NCI-H1105 treated with DMSO at 0.1 percent for 48 hours (cell line): Measurements from ENCODE around the gene SAFB.
"Not testable (repeated sequence)": the region's sequence is repeated elsewhere in the genome, so short reads cannot be mapped to it uniquely, and the experiment has no call there.

Experiments
- DNase-seq: peaks from one replicate; lab custom pipeline; 2025; lab: John Stamatoyannopoulos, UW

SAFB gene

DNA sequence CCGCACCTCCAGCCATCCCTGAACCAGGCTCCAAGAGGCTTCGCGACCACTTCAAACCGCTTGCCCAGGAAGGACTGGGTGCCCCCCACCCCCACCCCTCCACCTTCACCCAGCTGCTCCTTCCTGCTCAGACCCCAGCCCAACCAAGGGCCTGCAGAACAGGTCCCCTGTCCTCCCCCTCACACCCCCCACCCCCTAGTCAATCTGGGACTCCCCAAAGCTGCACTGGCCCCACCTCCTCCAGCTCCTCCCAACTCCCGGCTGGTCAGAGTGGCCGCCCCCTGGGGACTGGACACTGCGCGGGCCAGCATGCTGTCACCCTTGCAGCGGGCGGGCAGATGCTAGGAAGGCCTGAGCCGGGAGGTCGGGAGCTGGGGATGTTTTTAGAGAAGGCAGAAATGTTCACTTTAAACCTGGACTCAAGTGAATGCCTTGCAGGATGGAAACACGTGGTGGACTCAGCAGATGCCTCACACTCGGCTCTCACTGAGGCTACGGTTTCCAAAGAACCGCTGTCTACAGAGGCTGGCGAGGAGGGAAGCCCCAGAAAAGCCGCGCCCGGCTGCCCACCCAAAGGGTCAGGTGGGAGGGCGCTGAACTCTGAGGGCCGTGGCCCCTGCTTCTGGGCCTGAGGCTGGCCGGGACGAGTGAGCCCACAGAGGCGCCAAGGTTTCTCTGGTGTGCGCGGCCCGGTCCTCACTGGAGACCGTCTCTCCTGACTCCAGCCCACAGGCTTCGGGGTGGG lies 75.2 kb downstream of the SAFB start:
- DNase-seq, result no peak

DNA sequence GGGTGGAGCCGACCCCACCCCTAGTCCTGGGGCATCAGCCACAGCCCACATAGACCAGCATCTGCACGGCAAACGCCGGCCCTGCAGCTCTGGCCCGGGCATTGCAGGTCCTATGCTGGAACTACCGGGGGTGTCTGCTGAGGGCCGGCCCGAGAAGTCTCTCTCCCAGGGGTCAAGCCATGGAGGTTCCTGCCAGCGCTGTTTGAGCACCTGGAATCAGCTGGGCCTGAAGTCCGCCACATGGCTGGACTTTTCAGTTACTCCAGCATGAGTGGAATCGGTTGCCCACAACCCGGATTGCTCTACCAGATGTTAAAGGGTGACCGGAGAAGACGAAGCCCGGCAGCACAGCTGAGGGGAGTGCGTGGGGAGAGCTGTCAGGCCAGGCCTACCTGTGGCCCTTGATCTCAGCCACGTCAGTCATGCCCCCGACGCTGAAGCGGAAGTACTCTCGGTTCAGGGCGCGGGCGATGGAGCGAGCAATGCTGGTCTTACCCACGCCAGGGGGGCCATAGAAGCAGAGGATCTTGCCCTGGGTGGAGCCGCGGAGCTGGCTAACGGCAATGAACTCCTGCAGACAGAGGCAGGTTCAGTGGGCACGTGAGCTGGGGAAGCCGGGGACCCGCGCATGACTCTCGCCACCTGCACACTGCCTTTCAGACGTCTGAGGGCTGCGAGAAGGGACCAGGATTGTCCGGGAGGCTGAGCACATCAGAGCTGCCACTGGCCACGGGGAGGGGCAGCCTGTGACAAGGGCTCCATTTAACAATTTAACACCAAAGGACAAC lies 75.9 kb downstream of the SAFB start:
- DNase-seq, result no peak

DNA sequence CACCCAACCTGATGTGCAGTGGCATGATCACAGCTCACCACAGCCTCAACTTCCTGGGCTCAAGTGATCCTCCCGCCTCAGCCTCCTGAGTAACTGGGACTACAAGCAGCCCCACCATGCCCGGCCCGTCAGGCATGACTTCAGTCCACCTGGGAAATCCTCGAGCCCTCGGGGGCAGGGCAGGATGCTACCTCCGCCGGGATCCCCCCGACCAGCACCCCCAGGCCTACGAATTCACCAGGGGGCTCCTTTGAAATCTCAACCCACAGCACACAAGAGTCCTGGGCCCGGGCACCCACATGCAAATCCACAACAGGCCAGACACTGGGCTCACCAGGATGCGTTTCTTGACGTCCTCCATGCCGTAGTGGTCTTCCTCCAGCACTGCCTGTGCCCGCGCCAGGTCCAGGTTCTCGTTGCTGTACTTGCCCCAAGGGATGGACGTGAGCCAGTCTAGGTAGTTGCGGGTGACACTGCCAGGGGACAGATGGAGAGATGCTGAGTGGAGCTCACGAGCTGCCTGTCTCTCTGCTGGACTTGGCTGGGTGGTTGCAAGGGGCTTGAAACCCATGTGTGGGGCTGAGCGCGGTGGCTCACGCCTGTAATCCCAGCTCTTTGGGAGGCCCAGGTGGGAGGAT lies 77.7 kb downstream of the SAFB start:
- DNase-seq, result no peak

DNA sequence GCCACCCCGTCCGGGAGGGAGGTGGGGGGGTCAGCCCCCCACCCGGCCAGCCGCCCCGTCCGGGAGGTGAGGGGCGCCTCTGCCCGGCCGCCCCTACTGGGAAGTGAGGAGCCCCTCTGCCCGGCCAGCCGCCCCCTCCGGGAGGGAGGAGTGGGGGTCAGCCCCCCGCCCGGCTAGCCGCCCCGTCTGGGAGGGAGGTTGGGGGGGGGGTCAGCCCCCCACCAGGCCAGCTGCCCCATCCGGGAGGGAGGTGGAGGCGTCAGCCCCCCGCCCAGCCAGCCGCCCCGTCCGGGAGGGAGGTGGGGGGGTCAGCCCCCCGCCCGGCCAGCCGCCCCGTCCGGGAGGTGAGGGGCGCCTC lies 79.1 kb downstream of the SAFB start:
- DNase-seq, result not testable (repeated sequence)

DNA sequence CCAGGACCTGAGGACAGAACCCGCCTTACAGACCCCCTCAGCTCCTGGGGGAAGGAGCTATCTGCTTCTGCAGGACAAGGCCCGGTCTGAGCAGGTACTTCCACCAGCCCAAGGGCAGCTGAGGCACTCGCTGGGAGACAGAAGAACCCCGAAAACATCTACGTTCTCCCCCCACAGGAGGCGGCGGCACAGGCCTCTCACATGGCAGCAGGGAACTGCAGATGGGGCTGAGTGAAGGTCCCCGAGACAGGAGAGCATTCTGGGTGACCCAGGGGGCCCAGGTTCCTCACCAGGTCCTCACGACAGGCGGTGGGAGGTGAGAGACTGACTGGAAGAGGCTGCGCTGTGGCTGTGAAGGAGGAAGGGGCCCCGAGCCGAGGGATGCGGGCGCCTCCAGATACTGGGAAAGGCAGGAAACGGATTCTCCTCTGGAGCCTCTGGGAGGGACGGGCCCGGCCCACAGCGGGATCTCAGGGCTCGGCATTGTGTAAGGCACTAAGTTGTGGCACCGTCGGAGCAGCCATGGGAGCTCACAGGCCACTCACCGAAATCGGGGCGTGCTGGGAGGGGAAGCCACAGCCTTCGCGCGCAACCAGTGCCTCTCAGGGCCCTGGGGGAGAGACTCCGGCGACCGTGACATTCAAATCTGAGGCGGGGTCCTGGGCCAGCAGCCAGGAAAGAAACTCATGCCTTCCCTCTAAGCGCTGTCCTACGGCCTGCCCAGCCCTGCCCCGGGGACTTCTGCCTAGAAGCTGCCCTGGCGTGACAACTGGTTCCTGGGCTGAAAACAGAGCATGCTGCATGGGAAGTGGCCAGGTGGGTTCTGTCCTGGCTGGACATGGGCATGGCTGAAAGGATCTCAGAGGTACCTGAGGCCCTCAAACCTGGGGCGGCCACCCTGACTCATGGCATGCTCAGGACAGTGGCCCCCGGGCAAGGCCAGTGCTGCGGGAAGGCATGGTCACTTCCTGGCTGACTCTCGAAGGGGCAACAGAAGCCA lies 81.2 kb downstream of the SAFB start:
- DNase-seq, result no peak

DNA sequence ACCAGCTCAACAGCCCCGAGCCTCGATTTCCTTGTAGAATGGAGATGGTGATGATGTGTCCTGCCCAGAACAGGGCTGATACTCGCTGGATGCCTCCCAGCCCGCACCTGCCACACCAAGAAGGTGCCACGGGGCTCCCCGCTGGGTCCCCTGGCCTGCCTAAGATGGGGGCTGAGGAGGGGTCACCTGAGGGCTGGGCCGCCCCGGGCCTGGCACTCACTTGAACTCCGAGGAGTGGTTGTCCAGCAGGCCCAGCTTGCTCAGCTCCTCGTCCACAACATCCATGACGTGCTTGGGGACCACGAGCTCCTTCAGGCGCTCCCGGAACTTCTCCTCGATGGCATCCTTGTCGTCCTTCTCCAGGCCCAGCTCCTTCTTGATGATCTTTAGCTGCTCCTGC lies 82.7 kb downstream of the SAFB start:
- DNase-seq, result no peak

DNA sequence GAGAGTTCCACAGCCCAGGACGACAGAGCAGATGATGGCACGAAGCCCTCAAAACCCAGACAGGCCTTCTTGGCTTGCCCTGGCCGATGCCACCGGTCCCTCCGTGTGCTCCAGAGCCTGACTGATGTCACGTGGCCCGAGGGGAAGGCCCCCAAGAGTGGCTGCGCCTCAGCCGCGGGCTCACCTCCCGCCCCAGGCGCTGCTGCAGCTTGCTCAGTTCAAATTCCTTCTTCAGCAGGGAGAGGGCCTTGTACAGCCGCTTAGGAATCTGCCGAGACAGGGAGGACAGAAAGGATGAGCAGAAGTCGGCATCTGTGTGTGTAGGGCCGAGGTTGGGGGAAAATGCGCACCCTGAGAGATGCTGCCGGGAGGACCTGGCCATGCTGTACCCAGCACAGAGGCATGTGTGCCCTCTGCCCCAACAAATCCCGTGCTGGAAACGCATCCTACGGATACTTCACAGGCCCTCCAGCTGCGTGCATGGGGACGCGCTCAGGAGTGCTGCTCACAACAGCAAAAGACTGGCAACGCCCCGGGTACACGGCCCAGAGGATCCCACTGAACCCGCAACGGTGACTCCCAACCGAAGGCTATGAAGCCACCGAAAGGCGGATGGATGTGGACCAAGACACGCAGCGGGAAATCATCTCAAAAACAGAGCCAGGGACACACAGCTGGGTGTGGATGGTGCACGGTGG lies 84.1 kb downstream of the SAFB start:
- no peak for DNase-seq

DNA sequence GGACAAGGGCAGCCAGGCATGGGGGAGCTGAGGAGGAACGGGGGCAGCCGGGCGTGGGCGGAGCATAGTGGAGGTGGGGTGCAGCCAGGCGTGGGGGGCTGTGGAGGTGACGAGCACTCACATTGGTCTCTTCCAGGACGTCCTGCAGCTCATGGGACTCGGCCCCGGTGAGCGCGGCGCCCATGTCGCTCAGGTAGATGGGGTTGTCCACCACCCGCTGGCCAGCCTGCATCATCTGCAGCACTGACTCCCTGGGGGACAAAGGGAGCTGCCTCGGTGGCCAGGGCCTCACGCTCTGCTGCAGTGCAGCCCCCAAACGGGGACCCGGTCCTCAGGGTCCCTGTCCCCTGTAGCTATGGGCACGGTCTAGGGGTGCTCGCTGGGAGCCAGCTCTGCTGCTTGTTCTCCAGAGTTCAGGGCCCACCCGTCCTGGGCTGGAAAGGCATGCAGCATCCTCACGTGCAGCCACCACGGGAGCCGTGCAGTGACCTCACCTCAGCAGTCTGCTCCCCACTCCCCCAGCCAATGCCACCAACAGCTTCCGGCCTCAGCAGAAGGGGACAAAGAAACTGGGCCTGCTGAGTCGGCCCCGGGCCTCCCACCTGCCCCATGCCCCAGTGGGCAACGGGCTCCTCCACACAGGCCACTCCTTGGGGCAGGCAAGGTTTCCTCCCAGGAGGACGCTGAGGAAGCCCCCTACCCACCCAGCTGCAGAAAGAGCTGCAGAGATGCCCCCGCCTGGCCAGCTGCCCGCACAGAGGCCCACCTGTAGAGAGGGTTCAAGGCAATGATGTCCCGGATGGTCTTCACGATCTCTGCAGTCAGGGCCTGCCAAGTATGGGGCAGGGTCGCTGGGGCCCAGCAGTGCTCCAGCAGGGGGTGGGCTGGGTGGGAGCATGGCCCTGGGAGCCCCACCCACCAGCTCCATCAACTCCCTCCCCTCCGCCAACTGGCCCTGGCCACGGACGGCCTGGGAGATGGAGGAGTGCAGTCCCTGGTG lies 85.0 kb downstream of the SAFB start:
- DNase-seq, result no peak

DNA sequence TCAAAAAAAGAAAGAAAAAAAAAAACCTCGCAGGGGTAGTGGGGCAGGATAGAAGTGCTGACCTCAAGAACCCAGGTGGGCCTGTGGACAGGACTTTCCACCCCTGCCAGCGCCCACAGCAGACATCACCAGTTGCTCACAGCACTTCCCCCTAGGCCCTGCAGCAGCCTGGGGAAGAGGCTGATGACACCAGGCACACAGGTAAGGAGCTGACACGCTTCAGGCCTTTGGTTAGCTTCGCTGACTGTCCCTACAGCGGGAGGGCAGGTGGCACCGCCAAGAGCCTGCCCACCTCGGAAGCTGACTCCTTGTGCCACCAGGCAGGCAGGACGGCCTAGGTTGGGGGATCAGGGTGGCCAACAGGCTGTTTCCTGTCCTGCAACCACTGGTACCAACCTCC lies 88.1 kb downstream of the SAFB start:
- DNase-seq, result no peak

DNA sequence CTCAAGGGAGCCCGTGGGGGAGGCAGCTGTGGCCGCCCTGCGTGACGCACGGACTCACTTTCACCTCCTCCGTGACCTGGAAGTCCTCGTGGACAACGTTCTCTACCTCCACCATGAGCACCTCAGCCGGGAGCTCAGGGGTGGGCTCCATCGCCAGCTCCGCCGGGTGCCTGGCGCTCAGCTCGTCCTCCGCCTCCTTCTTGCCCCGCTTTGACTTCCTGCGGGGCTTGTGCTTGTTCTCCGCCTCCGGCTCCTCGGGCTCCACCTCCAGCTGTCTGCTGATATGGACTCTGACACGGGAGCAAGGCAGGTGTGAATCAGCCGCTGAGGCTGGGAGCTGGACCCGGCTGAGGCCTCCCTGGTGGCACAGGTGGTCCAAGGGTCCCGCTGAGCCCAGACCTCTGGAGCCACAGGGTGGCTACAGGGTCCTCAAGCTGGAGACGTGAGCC lies 88.9 kb downstream of the SAFB start:
- no peak for DNase-seq

DNA sequence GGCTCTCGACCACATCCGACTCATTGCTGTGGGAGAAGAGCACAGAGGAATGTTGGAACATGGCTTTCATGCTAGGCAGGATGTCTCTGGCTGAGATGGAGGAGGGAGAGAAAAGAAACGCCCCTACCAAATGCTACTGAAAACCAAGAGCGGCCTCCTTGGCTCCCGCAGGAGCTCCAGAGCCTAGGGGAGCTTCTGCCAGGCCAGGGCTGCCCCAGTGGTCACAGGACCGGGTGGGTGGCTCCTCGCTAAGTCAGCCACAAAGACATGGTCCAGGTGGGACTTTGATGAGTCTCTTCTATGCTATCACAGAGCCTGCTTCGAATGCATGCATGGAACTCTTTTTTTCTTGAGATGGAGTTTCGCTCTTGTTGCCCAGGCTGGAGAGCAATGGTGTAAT lies 90.3 kb downstream of the SAFB start:
- no peak for DNase-seq

DNA sequence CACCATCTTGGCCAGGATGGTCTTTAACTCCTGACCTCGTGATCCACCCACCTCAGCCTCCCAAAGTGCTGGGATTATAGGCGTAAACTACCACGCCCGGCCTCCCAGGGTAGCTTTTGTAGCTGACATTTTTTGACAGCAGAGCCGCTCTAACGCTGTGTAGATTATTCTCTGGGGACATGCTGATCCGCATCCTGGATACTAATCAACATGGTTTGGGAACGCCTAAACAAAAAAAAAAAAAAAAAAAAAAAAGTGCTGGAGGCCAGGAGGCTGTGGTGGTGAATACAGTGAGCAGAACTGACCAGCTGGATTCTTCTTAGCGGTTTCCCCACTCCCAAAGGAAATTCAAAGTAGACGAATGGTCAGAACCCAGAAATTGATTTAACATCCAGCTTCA lies 91.9 kb downstream of the SAFB start:
- DNase-seq, result no peak

DNA sequence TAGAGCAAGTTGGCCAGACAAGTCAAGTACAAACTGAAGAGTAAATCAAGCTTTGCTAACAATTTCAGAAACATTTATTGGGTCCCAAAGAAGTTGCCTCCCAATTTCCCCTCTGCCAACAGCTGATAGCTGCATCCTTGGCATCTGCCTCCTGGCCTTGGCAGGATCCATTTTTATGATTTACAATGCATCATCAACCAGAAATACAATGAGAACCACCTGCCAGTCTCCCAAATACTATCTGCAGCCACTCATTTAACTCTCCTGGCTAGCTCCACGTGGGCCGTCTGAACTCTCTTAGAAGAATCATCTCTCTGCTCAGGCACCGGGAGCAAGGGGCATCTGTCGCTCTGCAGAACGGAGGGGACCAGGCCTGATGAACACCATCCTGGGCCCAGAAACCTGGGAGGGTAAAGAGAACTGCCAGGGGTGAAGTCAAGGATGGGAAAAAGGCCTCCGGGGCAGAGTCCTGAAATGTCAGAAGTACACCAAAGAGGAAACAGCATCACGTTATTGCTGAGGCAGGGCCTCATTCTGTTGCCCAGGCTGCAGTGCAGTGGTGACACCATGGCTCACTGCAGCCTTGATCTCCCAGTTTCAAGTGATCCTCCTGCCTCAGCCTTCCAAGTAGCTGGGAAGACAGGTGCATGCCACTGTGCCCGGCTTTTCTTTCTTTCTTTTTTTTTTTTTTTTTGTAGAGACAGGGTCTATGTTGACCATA lies 94.5 kb downstream of the SAFB start:
- DNase-seq, result no peak
